HepG2 (cell line): ENCODE data around the gene EML2. TPM values are rescaled to one million over a fixed set of nuclear protein-coding genes. Genes with fewer than 3 reads are reported as not detected.

Source experiments
- ATAC-seq: fragments of 200-7000 bp; cut with Tn5 transposase; 3 replicates; pipeline ENCODE4 v1.9.1; 2020; ENCODE audit warnings: mild to moderate bottlenecking, moderate library complexity
- BruUV-seq: library from RNA; stranded (reverse); fragments of 400-500 nt; replicated peaks from 2 replicates; lab custom pipeline; 2021; lab: Mats Ljungman, UMichigan
- CTCF ChIA-PET: fragments of 300-600 bp; formaldehyde crosslinking; extraction: SDS; loops from one replicate; lab custom pipeline; 2021; ENCODE audit warnings: low total read pairs, inconsistent platforms, low intra/inter-chr PET ratio; lab: Yijun Ruan, JAX
- POLR2A ChIA-PET: fragments of 350-600 bp; sonication (Branson Sonifier 250); formaldehyde crosslinking; loops from one replicate; lab custom pipeline; 2020; ENCODE audit warnings: antibody characterized with exemption, inconsistent platforms; lab: Yijun Ruan, JAX
- DNase-seq: peaks from one replicate; pipeline ENCODE4 v3.0.0-alpha.2; 2015; ENCODE audit warnings: low spot score
- FAIRE-seq: peaks from 3 replicates; lab custom pipeline; 2011; peaks lifted over from hg19 to GRCh38; lab: Jason Lieb, UNC
- H2AFZ ChIP-seq: one replicate; pipeline ENCODE4 v1.6.1; 2011; ENCODE audit warnings: low read length, inconsistent platforms
- H3K27ac ChIP-seq: fragments of 300-600 bp; 3 replicates; pipeline ENCODE4 v1.8.0; 2011; ENCODE audit warnings: mixed run types, mild to moderate bottlenecking, mixed read lengths, low read length, inconsistent platforms; ENCODE audit not compliant: insufficient read depth; ENCODE audit errors: extremely low read length
- H3K27me3 ChIP-seq, 2 experiments: fragments of 200-600 bp in 1 of 2; 2 replicates in 1 of 2; 3 replicates in 1 of 2; pipeline versions ENCODE4 v1.6.0 to v1.8.0; 2011; ENCODE audit warnings: low read length in 2 of 2, mild to moderate bottlenecking in 2 of 2, moderate library complexity in 2 of 2, inconsistent platforms in 1 of 2; ENCODE audit not compliant: insufficient read depth in 2 of 2, control insufficient read depth in 1 of 2
- H3K36me3 ChIP-seq, 2 experiments: fragments of 200-600 bp in 1 of 2; replicated peaks in 1 of 2; 2 replicates in 1 of 2; 3 replicates in 1 of 2; pipeline versions ENCODE4 v1.5.1 to v1.8.0; 2011; ENCODE audit warnings: low read length in 2 of 2, inconsistent platforms in 1 of 2; ENCODE audit not compliant: insufficient read depth in 2 of 2, control insufficient read depth in 1 of 2
- H3K4me1 ChIP-seq: 2 replicates; pipeline ENCODE4 v1.5.1; 2012; ENCODE audit warnings: low read length, inconsistent platforms; ENCODE audit not compliant: insufficient read depth
- H3K4me2 ChIP-seq: 2 replicates; pipeline ENCODE4 v1.6.0; 2011; ENCODE audit warnings: low read depth, low read length, inconsistent platforms
- H3K4me3 ChIP-seq, 3 experiments: fragments of 200-600 bp in 1 of 3; sonication (generic), shearing (Covaris generic) in 1 of 3; replicated peaks in 1 of 3; 2 replicates each; pipeline ENCODE4 v1.5.1; 2011 to 2016; ENCODE audit warnings: low read length in 3 of 3, inconsistent platforms in 2 of 3, low read depth in 2 of 3, mild to moderate bottlenecking in 2 of 3, control low read depth in 1 of 3, mixed read lengths in 1 of 3; ENCODE audit not compliant: insufficient read depth in 1 of 3
- H3K79me2 ChIP-seq: one replicate; pipeline ENCODE4 v1.6.1; 2011; ENCODE audit warnings: low read length, inconsistent platforms; ENCODE audit not compliant: insufficient read depth
- H3K9ac ChIP-seq: 2 replicates; pipeline ENCODE4 v1.6.0; 2011; ENCODE audit warnings: mild to moderate bottlenecking, low read depth, low read length, inconsistent platforms; ENCODE audit not compliant: insufficient read depth
- H3K9me3 ChIP-seq: 2 replicates; pipeline ENCODE4 v1.5.1; 2012; ENCODE audit warnings: mild to moderate bottlenecking, low read length
- H4K20me1 ChIP-seq: 2 replicates; pipeline ENCODE4 v1.6.0; 2011; ENCODE audit warnings: inconsistent platforms, mild to moderate bottlenecking, low read length, moderate library complexity; ENCODE audit not compliant: insufficient read depth
- ARID5B ChIP-seq: IDR thresholded peaks from 2 replicates; pipeline ENCODE4 v1.4.0; 2020; ENCODE audit warnings: mild to moderate bottlenecking, missing genetic modification reagents
- EED ChIP-seq: sonication (generic); formaldehyde crosslinking; IDR thresholded peaks from 2 replicates; pipeline ENCODE4 v1.5.0; 2020; ENCODE audit warnings: mild to moderate bottlenecking, missing genetic modification reagents
- HNF4G ChIP-seq, 2 experiments: sonication (generic) in 1 of 2; formaldehyde crosslinking in 1 of 2; IDR thresholded peaks; 2 replicates each; pipeline versions ENCODE4 v1.4.0 to v1.6.1; 2011 to 2020; ENCODE audit warnings: borderline replicate concordance in 2 of 2, low read depth in 2 of 2, mild to moderate bottlenecking in 2 of 2, low read length in 1 of 2, missing genetic modification reagents in 1 of 2, moderate library complexity in 1 of 2
- IKZF1 ChIP-seq: fragments of 450-650 bp; IDR thresholded peaks from 2 replicates; pipeline ENCODE4 v1.7.1; 2016
- NFYB ChIP-seq: sonication (generic); formaldehyde crosslinking; IDR thresholded peaks from 2 replicates; pipeline ENCODE4 v1.4.0; 2020; ENCODE audit warnings: missing genetic modification reagents
- SRY ChIP-seq: sonication (generic); formaldehyde crosslinking; IDR thresholded peaks from 2 replicates; pipeline ENCODE4 v1.8.0; 2022; ENCODE audit warnings: mild to moderate bottlenecking, missing genetic modification reagents
- ZNF12 ChIP-seq: sonication (generic); formaldehyde crosslinking; IDR thresholded peaks from 2 replicates; pipeline ENCODE4 v1.5.0; 2020; ENCODE audit warnings: missing genetic modification reagents
- WGBS: methylation state at CpG from one replicate; pipeline ENCODE4 v1.1.6; 2017; ENCODE audit warnings: low lambda C conversion rate; 5-methylcytosine and 5-hydroxymethylcytosine counted together
- in situ Hi-C: cut with HindIII; loops from 2 replicates; pipeline ENCODE4 v1.10.0; 2017; ENCODE audit warnings: low pct_unique_long_range_greater_than_20kb; ENCODE audit not compliant: extremely low pct_ligation_motif_present
- intact Hi-C: fragments of 100-400 bp; cut with micrococcal nuclease; formaldehyde crosslinking; loops from one replicate; pipeline ENCODE4 v1.10.0; 2022; ENCODE audit not compliant: unreplicated experiment
- polyA plus RNA-seq, 8 experiments: library from polyadenylated mRNA; depleted of rRNA in 3 of 8; stranded (reverse) in 7 of 8; unstranded in 1 of 8; fragments of >200 nt; fragmentation: Illumina TruSeq in 4 of 8; extraction: Trizol in 4 of 8; gene quantifications; 2 replicates each; pipeline versions ENCODE4 v1.2.1 to v1.2.3, GENCODE V29; 2011 to 2016; ENCODE audit warnings: low read depth in 4 of 8, missing spikeins in 1 of 8, mixed read lengths in 1 of 8; ENCODE audit not compliant: insufficient read depth in 1 of 8
- total RNA-seq, 5 experiments: library from RNA; depleted of rRNA; stranded (reverse); fragments of >200 nt; fragmentation: Illumina TruSeq; extraction: Trizol; gene quantifications; 2 replicates each; pipeline ENCODE4 v1.2.3, GENCODE V29; 2016; ENCODE audit warnings: low read depth in 1 of 5
- TF ChIP-seq, protein P1 (sequence below): sonication (generic); formaldehyde crosslinking; IDR thresholded peaks from 2 replicates; pipeline ENCODE4 v1.9.0; 2021; ENCODE audit warnings: missing genetic modification reagents, mild to moderate bottlenecking, borderline replicate concordance
- TF ChIP-seq, protein P2 (sequence below): sonication (generic); formaldehyde crosslinking; IDR thresholded peaks from 2 replicates; pipeline ENCODE4 v1.4.0; 2020; ENCODE audit warnings: mild to moderate bottlenecking, missing genetic modification reagents, borderline replicate concordance

The EML2 gene
- total and polyA plus RNA-seq, 2 of the 13 experiments (the other 11 are each of a cell fraction or from before 2014, with no cell fraction given) = 7.3 to 12.9 TPM

DNA sequence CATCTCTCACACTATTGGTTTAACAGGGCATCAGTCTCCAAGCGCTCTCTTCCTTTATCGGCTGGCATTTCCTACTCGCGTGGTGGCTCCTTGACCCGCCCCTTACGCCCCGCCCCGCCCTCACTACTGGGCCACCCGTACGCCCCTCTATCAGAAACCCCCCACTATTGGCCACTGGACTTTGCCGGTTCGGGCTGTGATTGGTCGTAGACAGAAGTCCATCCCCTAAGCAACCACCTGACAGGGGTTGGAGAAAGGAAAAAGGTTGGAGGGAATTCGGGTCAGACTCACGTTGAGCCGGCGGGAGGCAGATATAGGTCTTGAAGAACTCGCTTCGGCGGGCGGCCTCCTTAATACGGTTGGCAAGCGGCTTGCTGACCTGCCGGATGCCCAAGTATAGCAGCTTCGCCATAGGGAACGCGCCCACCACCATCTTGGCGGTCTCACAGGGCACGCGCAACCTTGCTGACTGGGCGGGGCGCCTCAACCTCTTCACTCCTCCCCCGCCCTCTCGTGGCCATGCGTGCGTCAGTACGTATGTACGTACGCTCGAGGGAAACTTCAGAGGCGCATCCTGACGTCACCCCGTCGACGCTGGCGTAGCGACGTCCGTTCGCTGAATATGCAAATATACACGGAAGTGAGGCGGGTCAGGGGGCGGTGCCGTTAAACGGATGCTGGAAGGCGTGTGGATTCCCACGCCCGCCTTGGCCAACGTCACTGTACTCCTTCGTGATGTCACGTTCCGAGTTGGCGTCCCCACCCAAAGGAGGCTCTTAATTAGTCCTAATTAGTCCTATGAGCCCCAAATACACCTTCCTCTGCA lies 54.7 kb downstream of the EML2 start, which contains the start of gene OPA3:
Gene OPA3 (minus strand): TSS at position 471 of the 826 bp plus-strand sequence. CDS start 38 bp downstream, at position 433.
- H4K20me1 ChIP-seq = no peaks in the 10 kb centered on the region
- in situ Hi-C loops = no loop called here
- ATAC-seq = peak; percentile 91
- peaks cover 52% of the 10 kb centered on the region for H3K4me1 ChIP-seq
- WGBS = under 1% methylated on average over 37 of the region's 63 CpGs
- H3K36me3 ChIP-seq = 0 out of 5 replicates have a peak, but pooled peaks cover 0 to 6% of the 10 kb centered on the region in 2 experiments
- CTCF ChIA-PET = no interaction called here
- DNase-seq = peak; percentile 98
- H3K9ac ChIP-seq = peak within 1 kb of the TSS; percentile 91
- TSS peak; percentile 98 for BruUV-seq
- peak within 1 kb of the TSS; percentile 63 to 80 (median 74) for H3K4me3 ChIP-seq
- POLR2A ChIA-PET = interaction anchor here (0.6 to 3.5 kb wide), 25 partner anchors 11 to 185 kb away, joined by 3 to 56 read pairs (median 4); partner anchors contain the start of genes EML2, GIPR, QPCTL and SIX5
- peak; percentile 93 for FAIRE-seq
- H3K27me3 ChIP-seq = no peaks in the 10 kb centered on the region
- H2AFZ ChIP-seq = peak within 1 kb of the TSS; percentile 46
- H3K4me2 ChIP-seq = peak within 1 kb of the TSS; percentile 85
- H3K27ac ChIP-seq = peak within 1 kb of the TSS; percentile 100
- no peaks in the 10 kb centered on the region for H3K9me3 ChIP-seq
- intact Hi-C loops = loop anchor here (2.0 kb wide), 1 partner anchor 108 kb away; the partner anchor contains the start of gene QPCTL
- H3K79me2 ChIP-seq = peaks cover 16% of the 10 kb centered on the region
- TF ChIP-seq IKZF1 = no peak
- TF ChIP-seq, protein P1, sequence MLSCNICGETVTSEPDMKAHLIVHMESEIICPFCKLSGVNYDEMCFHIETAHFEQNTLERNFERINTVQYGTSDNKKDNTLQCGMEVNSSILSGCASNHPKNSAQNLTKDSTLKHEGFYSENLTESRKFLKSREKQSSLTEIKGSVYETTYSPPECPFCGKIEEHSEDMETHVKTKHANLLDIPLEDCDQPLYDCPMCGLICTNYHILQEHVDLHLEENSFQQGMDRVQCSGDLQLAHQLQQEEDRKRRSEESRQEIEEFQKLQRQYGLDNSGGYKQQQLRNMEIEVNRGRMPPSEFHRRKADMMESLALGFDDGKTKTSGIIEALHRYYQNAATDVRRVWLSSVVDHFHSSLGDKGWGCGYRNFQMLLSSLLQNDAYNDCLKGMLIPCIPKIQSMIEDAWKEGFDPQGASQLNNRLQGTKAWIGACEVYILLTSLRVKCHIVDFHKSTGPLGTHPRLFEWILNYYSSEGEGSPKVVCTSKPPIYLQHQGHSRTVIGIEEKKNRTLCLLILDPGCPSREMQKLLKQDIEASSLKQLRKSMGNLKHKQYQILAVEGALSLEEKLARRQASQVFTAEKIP (CRISPR knock-in tag) = no peak
- TF ChIP-seq NFYB (CRISPR knock-in tag) = peak; percentile 89
- no peak for TF ChIP-seq ZNF12 (CRISPR knock-in tag)
- TF ChIP-seq, protein P2, sequence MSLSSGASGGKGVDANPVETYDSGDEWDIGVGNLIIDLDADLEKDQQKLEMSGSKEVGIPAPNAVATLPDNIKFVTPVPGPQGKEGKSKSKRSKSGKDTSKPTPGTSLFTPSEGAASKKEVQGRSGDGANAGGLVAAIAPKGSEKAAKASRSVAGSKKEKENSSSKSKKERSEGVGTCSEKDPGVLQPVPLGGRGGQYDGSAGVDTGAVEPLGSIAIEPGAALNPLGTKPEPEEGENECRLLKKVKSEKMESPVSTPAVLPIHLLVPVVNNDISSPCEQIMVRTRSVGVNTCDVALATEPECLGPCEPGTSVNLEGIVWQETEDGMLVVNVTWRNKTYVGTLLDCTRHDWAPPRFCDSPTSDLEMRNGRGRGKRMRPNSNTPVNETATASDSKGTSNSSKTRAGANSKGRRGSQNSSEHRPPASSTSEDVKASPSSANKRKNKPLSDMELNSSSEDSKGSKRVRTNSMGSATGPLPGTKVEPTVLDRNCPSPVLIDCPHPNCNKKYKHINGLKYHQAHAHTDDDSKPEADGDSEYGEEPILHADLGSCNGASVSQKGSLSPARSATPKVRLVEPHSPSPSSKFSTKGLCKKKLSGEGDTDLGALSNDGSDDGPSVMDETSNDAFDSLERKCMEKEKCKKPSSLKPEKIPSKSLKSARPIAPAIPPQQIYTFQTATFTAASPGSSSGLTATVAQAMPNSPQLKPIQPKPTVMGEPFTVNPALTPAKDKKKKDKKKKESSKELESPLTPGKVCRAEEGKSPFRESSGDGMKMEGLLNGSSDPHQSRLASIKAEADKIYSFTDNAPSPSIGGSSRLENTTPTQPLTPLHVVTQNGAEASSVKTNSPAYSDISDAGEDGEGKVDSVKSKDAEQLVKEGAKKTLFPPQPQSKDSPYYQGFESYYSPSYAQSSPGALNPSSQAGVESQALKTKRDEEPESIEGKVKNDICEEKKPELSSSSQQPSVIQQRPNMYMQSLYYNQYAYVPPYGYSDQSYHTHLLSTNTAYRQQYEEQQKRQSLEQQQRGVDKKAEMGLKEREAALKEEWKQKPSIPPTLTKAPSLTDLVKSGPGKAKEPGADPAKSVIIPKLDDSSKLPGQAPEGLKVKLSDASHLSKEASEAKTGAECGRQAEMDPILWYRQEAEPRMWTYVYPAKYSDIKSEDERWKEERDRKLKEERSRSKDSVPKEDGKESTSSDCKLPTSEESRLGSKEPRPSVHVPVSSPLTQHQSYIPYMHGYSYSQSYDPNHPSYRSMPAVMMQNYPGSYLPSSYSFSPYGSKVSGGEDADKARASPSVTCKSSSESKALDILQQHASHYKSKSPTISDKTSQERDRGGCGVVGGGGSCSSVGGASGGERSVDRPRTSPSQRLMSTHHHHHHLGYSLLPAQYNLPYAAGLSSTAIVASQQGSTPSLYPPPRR (CRISPR knock-in tag) = peak; percentile 42; the same call in 1 of the 2 replicates
- TF ChIP-seq ARID5B = no peak
- TF ChIP-seq HNF4G (IDR thresholded peaks at IDR 0.05; ENCODE audit: borderline replicate concordance, low read depth, low read length) = no peak
- no peak; the same call in 1 of the 2 replicates for TF ChIP-seq HNF4G (CRISPR knock-in tag; IDR thresholded peaks at IDR 0.05; ENCODE audit: borderline replicate concordance, low read depth)
- TF ChIP-seq SRY (CRISPR knock-in tag) = 0 out of 2 replicates have a peak, but pooled peaks have one; percentile 73
- TF ChIP-seq EED (CRISPR knock-in tag) = no peak
